ENCODE data around the gene NPDC1. TPM values are rescaled to one million over a fixed set of nuclear protein-coding genes. Genes with fewer than 3 reads are reported as not detected.
"Not testable (repeated sequence)": the region's sequence is repeated elsewhere in the genome, so short reads cannot be mapped to it uniquely, and the experiment has no call there.

The NPDC1 gene
- polyA plus RNA-seq, 1 donor: 18.4 TPM

GRCh38 chr9:137077010-137077747 lies 31.2 kb upstream of the NPDC1 start, which contains the start of gene UAP1L1:
UAP1L1 (plus strand) TSS chr9:137077517; CDS start chr9:137077533, 16 bp downstream.
- DNase-seq: no peak

GRCh38 chr9:137076636-137077009 lies 30.6 kb upstream of the NPDC1 start:
- no peak for DNase-seq

GRCh38 chr9:137075275-137075775 lies 29.3 kb upstream of the NPDC1 start:
- no peak for DNase-seq

DNA sequence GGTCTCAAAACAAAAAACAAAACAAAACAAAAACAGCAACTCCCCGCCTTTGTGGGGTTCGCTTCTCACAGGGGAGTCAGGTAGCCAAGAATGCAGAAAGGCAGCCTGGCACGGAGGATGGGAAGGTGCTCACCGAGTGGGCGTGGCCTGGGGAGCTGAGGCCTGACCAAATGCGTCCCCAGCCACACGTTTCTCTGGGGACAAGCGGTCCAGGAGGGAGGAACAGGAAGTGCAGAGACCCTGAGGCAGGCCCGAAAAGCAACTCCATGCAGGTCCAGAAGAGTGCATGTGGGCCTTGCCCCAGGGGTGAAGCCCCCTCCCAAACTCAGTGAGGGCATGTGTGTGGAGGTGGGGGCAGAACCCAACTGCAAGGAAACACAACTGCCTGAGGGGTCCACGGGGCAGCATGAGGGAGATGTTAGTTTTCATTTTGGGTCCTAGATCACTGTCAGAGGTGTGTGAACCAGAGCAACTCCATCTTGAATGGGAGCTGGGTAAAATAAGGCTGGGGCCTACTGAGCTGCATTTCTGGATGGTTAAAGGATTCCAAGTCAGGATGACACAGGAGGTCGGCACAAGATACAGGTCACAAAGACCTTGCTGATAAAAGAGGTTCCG lies 28.8 kb upstream of the NPDC1 start:
- no peak for DNase-seq

- no peak for DNase-seq
Observed at GRCh38 chr9:137073992-137074399, 28.0 kb upstream of the NPDC1 start.

DNA sequence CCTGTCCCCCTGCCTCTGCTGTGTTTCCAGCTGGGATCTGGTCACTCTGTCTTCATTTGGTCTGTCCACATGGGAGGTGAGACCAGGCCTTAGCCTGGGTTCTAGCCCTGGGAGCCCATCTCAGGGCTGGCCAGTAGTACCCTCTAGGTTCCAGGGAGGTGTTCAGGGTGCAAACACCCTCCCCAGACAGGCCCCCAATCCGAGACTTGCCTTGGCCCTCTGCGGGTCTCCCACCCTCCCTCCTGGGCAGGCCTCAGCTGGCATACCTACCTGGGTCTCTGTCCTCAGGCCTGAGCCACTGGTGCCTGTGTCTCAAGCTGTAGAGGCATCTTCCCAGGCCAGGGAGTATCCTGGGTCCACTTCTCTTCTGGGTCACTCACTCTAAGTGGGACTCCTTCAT lies 25.3 kb upstream of the NPDC1 start:
- no peak for DNase-seq

GRCh38 chr9:137070906-137071275 lies 24.9 kb upstream of the NPDC1 start:
- no peak for DNase-seq

GRCh38 chr9:137070201-137070905 lies 24.4 kb upstream of the NPDC1 start, which contains the start of gene SAPCD2:
SAPCD2 (minus strand) TSS chr9:137070557; CDS start chr9:137070460, 97 bp downstream.
- peak; percentile 84 for DNase-seq

GRCh38 chr9:137069508-137070091 lies 23.6 kb upstream of the NPDC1 start:
- no peak for DNase-seq

GRCh38 chr9:137068539-137069507 lies 22.8 kb upstream of the NPDC1 start:
- no peak for DNase-seq

DNA sequence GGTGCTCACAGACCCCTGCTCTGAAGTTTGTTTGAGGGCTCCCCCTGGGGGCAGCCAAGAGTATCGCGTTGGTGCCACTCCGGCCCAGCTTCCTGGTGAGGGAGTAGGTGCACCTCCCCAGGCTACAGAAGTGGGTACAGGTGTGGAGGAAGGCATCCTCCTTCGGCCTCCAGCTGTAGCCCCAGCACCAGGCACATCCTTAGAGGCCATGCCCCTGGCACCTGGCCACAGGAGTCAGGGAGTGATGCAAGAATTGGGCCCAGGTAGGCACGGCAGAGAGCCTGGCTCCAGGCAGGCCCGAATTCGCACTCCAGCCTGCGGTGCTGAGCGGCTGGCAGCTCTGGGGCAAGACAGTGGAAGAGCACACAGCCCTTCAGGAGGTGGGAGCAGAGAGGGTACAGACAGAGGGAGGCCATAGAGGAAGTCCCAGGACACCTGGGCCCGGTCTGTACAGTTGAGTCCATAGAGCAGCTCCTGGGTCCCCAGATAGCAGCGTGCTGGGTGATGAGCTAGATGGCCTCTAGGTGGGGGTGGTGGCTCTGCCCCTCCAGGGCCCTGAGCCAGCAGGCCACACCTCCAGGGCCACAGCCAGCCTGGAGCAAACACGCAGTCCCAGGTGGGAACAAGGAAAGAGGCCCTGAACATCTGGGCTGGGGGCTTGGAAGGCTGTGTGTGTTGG lies 22.0 kb upstream of the NPDC1 start:
- DNase-seq: no peak

DNA sequence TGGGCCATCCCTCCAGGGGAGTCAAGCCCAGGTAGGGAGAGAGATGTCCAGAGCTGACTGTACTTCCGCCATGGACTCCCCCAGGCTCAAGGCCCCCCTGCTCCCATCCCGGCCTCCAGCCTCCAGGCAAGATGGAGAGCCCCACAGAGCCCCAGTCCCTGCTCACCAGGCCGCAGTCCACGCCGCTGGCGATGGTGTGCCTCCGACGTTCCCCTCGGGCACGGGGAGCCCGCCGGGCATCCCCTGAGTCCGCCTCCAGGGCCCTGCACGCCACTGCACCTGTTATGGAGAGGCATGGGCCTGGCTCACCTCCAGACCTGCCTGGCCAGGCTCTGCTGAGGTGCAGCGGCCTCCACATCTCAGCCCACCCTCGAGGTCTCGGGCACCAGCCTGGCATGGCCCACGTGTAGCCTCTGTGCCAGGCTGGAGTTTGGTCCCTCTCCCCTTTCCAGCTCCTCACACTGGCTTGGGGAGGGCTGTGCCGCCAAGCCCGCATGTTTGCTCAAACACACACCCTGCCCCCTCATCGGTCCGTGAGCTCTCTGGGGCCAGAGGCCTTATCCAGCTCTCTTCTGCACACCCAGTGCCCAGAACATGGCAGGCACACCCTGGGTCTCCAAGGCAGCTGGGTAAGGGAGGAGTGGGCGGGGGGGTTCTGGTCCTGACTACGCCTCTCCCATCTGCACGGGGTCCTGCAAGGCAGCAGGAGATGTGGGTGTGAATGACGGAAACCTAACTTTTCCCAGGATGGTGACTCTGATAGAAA lies 20.3 kb upstream of the NPDC1 start:
- no peak for DNase-seq

DNA sequence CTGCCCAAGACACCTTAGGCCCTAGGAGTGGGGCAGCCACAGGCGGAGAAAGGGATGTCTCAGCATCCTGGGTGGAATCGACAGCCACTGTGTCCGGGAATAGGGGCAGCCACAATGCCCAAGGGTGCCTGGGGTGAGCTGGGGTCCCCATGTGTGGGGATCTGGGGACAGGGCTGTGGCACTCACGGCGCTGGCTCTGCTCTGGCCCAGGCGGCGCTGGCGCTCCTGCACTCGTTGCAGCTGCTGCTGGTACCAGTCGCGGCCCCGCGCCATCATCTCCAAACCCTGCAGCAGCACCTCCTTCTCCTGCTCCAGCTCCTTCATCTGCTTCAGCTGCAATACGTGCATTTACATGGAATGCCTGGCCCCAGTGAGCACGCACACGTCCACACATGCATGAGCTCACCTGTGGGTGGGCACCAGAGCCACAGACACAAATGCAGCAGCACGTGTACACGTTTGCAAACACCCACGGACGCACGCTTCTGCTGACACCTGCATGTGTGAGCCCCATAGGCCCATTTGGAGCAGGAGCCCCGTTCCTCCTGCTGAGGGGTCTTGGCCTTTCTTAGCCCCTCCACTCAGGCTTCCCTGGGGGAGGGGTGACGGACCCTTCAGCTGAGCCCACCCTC lies 19.5 kb upstream of the NPDC1 start:
- DNase-seq: no peak

DNA sequence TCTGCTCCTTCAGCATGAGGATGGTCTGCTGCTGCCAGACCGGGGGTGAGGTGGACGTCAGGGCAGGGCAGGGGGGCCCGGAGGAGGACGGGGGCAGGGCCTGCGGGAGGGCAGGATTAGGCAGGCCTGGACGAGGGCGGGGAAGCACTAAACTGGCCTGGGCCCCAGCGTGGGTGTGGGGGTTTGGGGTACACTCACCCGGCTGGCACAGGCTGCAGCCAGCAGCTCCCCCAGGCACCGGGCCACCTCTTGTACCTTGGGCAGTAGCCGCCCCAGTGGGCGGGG lies 18.8 kb upstream of the NPDC1 start:
- DNase-seq: no peak

DNA sequence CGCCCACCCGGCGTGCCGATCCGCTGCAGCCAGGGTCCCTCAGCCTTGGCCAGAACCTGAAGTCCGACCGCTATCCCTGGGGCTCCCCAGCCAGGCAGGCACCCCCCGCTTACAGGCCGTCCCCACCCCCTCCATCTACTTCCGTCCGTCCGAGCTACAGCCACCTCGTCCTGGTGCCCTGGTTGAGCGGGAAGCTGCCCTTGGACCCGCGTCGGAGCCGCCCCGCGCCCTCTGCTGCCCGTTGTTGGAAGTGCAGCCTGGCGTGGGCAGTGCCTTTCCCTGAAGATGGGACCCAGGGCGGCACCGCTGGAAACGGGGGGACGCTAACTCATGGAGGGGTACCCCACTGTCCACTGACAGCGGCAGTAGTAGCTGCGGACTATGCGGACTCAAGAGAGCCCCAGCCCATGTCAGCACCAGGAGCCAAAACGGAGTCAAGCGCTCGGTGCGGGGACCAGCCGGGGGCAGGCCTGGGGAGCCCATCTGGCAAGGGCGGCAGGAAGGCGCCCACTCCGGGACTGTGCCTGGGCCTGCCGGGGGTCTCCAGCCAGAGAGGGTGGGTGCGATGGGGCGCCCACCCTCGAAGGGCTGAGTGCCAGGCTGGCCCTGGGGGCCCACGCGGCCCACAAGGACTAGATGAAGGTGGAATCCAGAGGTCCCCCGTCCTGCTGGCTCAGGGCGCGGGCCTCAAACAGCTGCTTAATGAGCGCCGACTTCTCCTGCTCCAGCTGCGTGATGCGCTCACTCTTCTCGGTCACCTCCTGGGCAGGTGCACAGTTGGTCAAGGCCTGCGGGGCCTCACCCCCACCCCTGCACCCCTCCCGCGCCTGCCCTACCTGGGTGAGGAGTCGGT lies 18.3 kb upstream of the NPDC1 start:
- DNase-seq: no peak

- no peak for DNase-seq
Observed at GRCh38 chr9:137063311-137064026, 17.5 kb upstream of the NPDC1 start.

- not testable (repeated sequence) for DNase-seq
Observed at GRCh38 chr9:137062798-137063197, 16.8 kb upstream of the NPDC1 start.

DNA sequence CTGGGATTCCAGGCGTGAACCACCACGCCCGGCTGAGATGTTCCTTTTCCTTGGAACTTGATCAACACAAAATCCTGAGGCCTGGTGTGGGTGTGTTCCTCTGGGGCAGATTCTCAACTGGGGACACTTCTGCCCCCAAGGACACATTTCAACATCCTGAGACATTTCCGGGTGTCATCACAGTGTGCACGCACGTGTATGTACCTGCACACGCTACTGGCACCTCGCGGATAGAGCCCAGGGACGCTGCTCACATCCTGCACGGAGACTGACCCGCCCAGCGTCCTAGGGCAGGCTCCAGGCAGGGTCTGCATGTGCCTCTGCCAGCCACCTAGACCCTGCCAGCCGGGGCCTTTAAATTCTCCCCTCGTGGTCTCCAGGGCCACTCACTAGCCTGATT lies 16.4 kb upstream of the NPDC1 start:
- DNase-seq: no peak

Data from left kidney (tissue), 2 donors.